ENCODE data around the gene PKIB. TPM values are rescaled to one million over a fixed set of nuclear protein-coding genes. Genes with fewer than 3 reads are reported as not detected.

Gene PKIB
- total RNA-seq, 1 donor from 2014 or later = 48.1 TPM

DNA sequence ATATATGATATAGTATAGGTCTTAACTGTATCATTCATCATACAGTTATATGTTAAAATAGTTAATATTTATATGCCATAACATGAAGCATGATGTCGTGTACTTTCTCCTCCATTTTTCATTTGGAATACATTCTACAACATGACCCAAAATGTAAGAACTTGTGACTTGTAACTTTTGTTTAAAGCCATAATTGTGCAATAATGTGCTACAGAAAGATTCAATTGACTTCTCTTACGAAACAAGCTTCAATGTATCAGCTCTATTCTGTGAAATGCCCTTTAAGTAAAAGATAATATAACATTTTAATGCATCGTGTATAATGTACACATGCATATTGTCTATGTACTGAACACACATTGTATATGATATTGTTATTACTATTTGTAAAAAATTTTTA is 92.6 kb downstream of the PKIB start:
- TF ChIP-seq, protein P1, sequence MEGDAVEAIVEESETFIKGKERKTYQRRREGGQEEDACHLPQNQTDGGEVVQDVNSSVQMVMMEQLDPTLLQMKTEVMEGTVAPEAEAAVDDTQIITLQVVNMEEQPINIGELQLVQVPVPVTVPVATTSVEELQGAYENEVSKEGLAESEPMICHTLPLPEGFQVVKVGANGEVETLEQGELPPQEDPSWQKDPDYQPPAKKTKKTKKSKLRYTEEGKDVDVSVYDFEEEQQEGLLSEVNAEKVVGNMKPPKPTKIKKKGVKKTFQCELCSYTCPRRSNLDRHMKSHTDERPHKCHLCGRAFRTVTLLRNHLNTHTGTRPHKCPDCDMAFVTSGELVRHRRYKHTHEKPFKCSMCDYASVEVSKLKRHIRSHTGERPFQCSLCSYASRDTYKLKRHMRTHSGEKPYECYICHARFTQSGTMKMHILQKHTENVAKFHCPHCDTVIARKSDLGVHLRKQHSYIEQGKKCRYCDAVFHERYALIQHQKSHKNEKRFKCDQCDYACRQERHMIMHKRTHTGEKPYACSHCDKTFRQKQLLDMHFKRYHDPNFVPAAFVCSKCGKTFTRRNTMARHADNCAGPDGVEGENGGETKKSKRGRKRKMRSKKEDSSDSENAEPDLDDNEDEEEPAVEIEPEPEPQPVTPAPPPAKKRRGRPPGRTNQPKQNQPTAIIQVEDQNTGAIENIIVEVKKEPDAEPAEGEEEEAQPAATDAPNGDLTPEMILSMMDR (IDR thresholded peaks at IDR 0.05; ENCODE audit: partially characterized antibody, unreplicated experiment) = no peak
- Mint-ChIP-seq H3K36me3 (ENCODE audit: unreplicated experiment) (no peaks in the 10 kb centered on the region), H3K9me3 (ENCODE audit: unreplicated experiment) (no peaks in the 10 kb centered on the region), H3K4me3 (ENCODE audit: unreplicated experiment) (no peak overlapping the region), H3K4me1 (ENCODE audit: low read depth, unreplicated experiment) (no peaks in the 10 kb centered on the region), H3K27me3 (ENCODE audit: unreplicated experiment) (no peaks in the 10 kb centered on the region), H3K27ac (ENCODE audit: unreplicated experiment) (no peak overlapping the region)
- DNase-seq = no peak

DNA sequence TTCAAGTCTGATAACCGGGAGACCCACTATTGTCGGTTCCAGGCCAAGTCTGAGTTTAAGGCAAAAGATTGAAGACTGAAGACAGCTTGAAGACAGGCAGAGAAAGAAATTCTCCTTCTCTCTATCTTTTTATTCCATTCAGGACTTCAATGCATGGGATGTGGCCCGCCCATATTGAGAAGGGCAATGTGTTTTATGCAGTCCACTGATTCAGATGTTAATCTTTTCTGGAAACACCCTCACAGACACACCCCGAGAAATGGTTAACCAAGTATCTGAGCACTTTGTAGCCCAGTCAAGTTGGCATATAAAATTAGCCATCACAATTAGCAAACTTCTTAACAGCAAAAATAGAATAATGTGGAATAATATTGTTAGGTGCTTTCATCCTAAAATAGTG is 93.9 kb downstream of the PKIB start:
- no peak overlapping the region for H3K27ac Mint-ChIP-seq (ENCODE audit: unreplicated experiment)
- no peaks in the 10 kb centered on the region for H3K36me3 Mint-ChIP-seq (ENCODE audit: unreplicated experiment)
- no peak overlapping the region for H3K4me3 Mint-ChIP-seq (ENCODE audit: unreplicated experiment)
- no peak for DNase-seq
- no peaks in the 10 kb centered on the region for H3K4me1 Mint-ChIP-seq (ENCODE audit: low read depth, unreplicated experiment)
- H3K27me3 Mint-ChIP-seq (ENCODE audit: unreplicated experiment) = no peaks in the 10 kb centered on the region
- H3K9me3 Mint-ChIP-seq (ENCODE audit: unreplicated experiment) = no peaks in the 10 kb centered on the region
- TF ChIP-seq, protein P1 (IDR thresholded peaks at IDR 0.05; ENCODE audit: partially characterized antibody, unreplicated experiment) = no peak

DNA sequence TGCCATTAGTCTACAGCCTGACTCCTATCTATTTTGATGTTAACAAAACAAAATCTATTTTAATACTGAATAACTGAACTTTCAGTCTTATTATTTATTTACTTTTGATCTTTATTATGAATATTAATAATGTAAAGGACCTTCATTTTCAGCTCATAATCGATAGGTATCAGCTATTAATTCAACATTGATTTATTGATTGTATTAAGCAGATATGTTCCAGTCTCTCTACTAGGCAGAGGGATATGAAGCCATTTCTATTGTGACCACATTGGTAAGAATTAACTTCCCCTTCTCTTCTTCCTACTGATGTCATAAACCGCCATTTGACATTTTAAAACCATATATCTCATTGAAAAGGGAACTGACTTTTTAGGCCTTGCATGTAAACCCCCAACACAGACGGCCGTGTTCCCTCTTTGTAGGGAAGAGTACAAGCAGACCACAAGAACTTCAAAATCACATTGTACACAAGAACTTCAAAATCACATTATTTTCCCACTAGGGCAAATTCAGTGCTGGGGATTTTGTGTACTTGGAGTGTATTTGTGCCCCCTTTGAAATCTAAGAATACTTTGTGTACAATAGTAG is 99.8 kb downstream of the PKIB start:
- H3K27me3 Mint-ChIP-seq (ENCODE audit: unreplicated experiment) = no peaks in the 10 kb centered on the region
- TF ChIP-seq, protein P1 (IDR thresholded peaks at IDR 0.05; ENCODE audit: partially characterized antibody, unreplicated experiment) = no peak

DNA sequence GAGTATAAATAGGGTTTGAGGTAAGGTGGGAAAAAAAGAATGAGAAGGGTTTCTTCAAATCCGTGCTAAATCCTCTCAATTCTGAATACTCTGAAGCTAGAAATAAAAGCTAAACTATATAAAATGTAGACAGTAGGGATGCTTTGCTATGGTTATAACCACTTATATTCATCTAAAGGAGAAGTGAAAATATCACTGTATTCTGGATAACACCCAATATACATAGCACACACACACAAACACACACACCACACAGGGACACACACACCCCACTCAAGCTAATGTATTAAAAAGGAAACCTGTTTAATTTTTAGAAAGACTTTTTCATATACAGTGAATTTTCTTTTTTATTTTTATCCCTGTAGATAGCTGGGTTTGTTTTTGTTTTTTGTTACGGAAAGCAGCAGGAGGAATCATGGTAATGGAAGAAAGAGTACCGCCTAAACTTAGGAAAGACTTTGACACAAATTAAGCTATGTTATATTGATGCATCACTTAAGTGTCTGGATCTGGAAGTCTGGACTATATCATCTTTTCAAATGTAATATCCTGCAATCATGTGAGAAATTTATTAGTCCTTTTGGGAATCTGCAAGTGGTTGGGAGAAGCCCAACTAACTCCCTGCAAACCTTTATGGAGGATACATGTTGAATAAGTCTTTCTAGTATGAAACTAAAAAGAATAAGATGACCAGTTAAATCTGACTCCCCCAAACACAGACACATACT is 100.9 kb downstream of the PKIB start:
- H3K36me3 Mint-ChIP-seq (ENCODE audit: unreplicated experiment) = no peaks in the 10 kb centered on the region
- TF ChIP-seq, protein P1 (IDR thresholded peaks at IDR 0.05; ENCODE audit: partially characterized antibody, unreplicated experiment) = no peak

More for the DNA sequence above, 99.8 kb downstream of the PKIB start:
- Mint-ChIP-seq H3K36me3 (ENCODE audit: unreplicated experiment) (no peaks in the 10 kb centered on the region), H3K27ac (ENCODE audit: unreplicated experiment) (no peak overlapping the region), H3K9me3 (ENCODE audit: unreplicated experiment) (no peaks in the 10 kb centered on the region), H3K4me1 (ENCODE audit: low read depth, unreplicated experiment) (peaks cover 14% of the 10 kb centered on the region), H3K4me3 (ENCODE audit: unreplicated experiment) (no peak overlapping the region)
- DNase-seq = no peak

DNA sequence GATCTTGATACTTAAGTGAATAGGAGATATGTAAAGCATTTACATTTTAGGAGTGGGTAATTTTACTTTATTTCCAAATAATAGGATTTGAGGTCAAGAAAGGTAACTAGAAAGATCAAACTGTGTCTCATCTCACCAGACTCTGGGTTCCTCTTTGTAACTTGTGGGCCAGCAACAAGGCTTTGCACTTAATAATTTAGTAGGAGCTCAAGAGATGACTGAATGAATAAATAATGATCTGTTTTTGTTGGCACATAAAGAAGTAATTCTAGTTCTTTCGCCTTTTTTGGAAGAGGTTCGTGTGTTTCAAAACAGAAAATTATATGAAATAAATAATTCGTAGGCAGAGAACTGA is 101.9 kb downstream of the PKIB start:
- no peak overlapping the region for H3K4me3 Mint-ChIP-seq (ENCODE audit: unreplicated experiment)
- TF ChIP-seq, protein P1 (IDR thresholded peaks at IDR 0.05; ENCODE audit: partially characterized antibody, unreplicated experiment) = no peak
- DNase-seq = no peak
- H3K27me3 Mint-ChIP-seq (ENCODE audit: unreplicated experiment) = no peaks in the 10 kb centered on the region
- H3K36me3 Mint-ChIP-seq (ENCODE audit: unreplicated experiment) = no peaks in the 10 kb centered on the region
- no peak overlapping the region for H3K27ac Mint-ChIP-seq (ENCODE audit: unreplicated experiment)
- H3K4me1 Mint-ChIP-seq (ENCODE audit: low read depth, unreplicated experiment) = peaks cover 18% of the 10 kb centered on the region
- no peaks in the 10 kb centered on the region for H3K9me3 Mint-ChIP-seq (ENCODE audit: unreplicated experiment)

More for the DNA sequence above, 100.9 kb downstream of the PKIB start:
- DNase-seq = no peak
- Mint-ChIP-seq H3K4me1 (ENCODE audit: low read depth, unreplicated experiment) (peaks cover 14% of the 10 kb centered on the region), H3K4me3 (ENCODE audit: unreplicated experiment) (no peak overlapping the region), H3K27ac (ENCODE audit: unreplicated experiment) (no peak overlapping the region), H3K9me3 (ENCODE audit: unreplicated experiment) (no peaks in the 10 kb centered on the region), H3K27me3 (ENCODE audit: unreplicated experiment) (no peaks in the 10 kb centered on the region)

All from glutamatergic neuron (in vitro differentiated cells).